HepG2 (cell line): ENCODE results near the gene SRSF1. TPM values are rescaled to one million over a fixed set of nuclear protein-coding genes. Genes with fewer than 3 reads are reported as not detected.

Source experiments
- DNMT1 ChIP-seq: sonication (generic); formaldehyde crosslinking; IDR thresholded peaks from 2 replicates; pipeline ENCODE4 v1.5.1; 2020; ENCODE audit warnings: mild to moderate bottlenecking, missing genetic modification reagents
- HNRNPL ChIP-seq: fragments of 200-400 bp; formaldehyde crosslinking; IDR thresholded peaks from 2 replicates; pipeline ENCODE4 v1.6.1; 2017; ENCODE audit warnings: mild to moderate bottlenecking, low read depth, low read length
- KAT8 ChIP-seq: IDR thresholded peaks from 2 replicates; pipeline ENCODE4 v1.6.1; 2016; ENCODE audit warnings: missing genetic modification reagents, missing compliant biosample characterization
- MTA1 ChIP-seq: sonication (generic); formaldehyde crosslinking; IDR thresholded peaks from 2 replicates; pipeline ENCODE4 v1.4.0; 2020; ENCODE audit warnings: missing genetic modification reagents, mild to moderate bottlenecking, borderline replicate concordance
- NCOR1 ChIP-seq: fragments of 200-600 bp; sonication (generic); IDR thresholded peaks from 2 replicates; pipeline ENCODE4 v1.7.0; 2017; ENCODE audit warnings: antibody characterized with exemption, low read length, borderline replicate concordance
- NFIC ChIP-seq: IDR thresholded peaks from 2 replicates; pipeline ENCODE4 v1.6.1; 2012; ENCODE audit warnings: mild to moderate bottlenecking, low read length, inconsistent platforms
- RXRB ChIP-seq: IDR thresholded peaks from 2 replicates; pipeline ENCODE4 v1.6.1; 2016; ENCODE audit warnings: borderline replicate concordance, missing genetic modification reagents, missing compliant biosample characterization
- ZEB1 ChIP-seq: IDR thresholded peaks from 2 replicates; pipeline ENCODE4 v1.6.1; 2012; ENCODE audit warnings: mild to moderate bottlenecking, low read depth, inconsistent platforms; ENCODE audit not compliant: insufficient replicate concordance
- ZNF253 ChIP-seq: sonication (generic); formaldehyde crosslinking; IDR thresholded peaks from 2 replicates; pipeline ENCODE4 v1.8.0; 2022; ENCODE audit warnings: mild to moderate bottlenecking, missing genetic modification reagents, borderline replicate concordance
- ZNF543 ChIP-seq: sonication (generic); formaldehyde crosslinking; IDR thresholded peaks from 2 replicates; pipeline ENCODE4 v1.4.0; 2020; ENCODE audit warnings: mild to moderate bottlenecking, missing genetic modification reagents
- ZNF549 ChIP-seq: sonication (generic); formaldehyde crosslinking; IDR thresholded peaks from 2 replicates; pipeline ENCODE4 v1.5.0; 2020; ENCODE audit warnings: missing genetic modification reagents
- ZNF781 ChIP-seq: sonication (generic); formaldehyde crosslinking; IDR thresholded peaks from 2 replicates; pipeline ENCODE4 v1.5.1; 2020; ENCODE audit warnings: borderline replicate concordance, mild to moderate bottlenecking, missing genetic modification reagents; ENCODE audit errors: not compliant biosample characterization
- polyA plus RNA-seq, 8 experiments: library from polyadenylated mRNA; depleted of rRNA in 3 of 8; stranded (reverse) in 7 of 8; unstranded in 1 of 8; fragments of >200 nt; fragmentation: Illumina TruSeq in 4 of 8; extraction: Trizol in 4 of 8; gene quantifications; 2 replicates each; pipeline versions ENCODE4 v1.2.1 to v1.2.3, GENCODE V29; 2011 to 2016; ENCODE audit warnings: low read depth in 4 of 8, missing spikeins in 1 of 8, mixed read lengths in 1 of 8; ENCODE audit not compliant: insufficient read depth in 1 of 8
- total RNA-seq, 5 experiments: library from RNA; depleted of rRNA; stranded (reverse); fragments of >200 nt; fragmentation: Illumina TruSeq; extraction: Trizol; gene quantifications; 2 replicates each; pipeline ENCODE4 v1.2.3, GENCODE V29; 2016; ENCODE audit warnings: low read depth in 1 of 5
- TF ChIP-seq, protein P1 (sequence below): IDR thresholded peaks from 2 replicates; pipeline ENCODE4 v1.6.1; 2012; ENCODE audit warnings: low read depth, low read length, improper control_type of control experiment
- TF ChIP-seq, protein P2 (sequence below): IDR thresholded peaks from 2 replicates; pipeline ENCODE4 v1.6.1; 2016; ENCODE audit warnings: missing compliant biosample characterization, missing genetic modification reagents, borderline replicate concordance
- TF ChIP-seq, protein P3 (sequence below): fragments of 450-650 bp; IDR thresholded peaks from 2 replicates; pipeline ENCODE4 v1.6.1; 2016
- TF ChIP-seq, protein P4 (sequence below): sonication (generic); formaldehyde crosslinking; IDR thresholded peaks from 2 replicates; pipeline ENCODE4 v1.4.0; 2020; ENCODE audit warnings: mild to moderate bottlenecking, missing genetic modification reagents
- TF ChIP-seq, protein P5 (sequence below): sonication (generic); formaldehyde crosslinking; IDR thresholded peaks from 2 replicates; pipeline ENCODE4 v1.9.0; 2021; ENCODE audit warnings: missing genetic modification reagents, borderline replicate concordance
- TF ChIP-seq, protein P6 (sequence below): sonication (generic); formaldehyde crosslinking; IDR thresholded peaks from 2 replicates; pipeline ENCODE4 v1.8.0; 2022; ENCODE audit warnings: mild to moderate bottlenecking, missing genetic modification reagents, moderate library complexity

SRSF1 gene
- total and polyA plus RNA-seq, 2 of the 13 experiments (the other 11 are each of a cell fraction or from before 2014, with no cell fraction given) = 142 to 445 TPM

DNA sequence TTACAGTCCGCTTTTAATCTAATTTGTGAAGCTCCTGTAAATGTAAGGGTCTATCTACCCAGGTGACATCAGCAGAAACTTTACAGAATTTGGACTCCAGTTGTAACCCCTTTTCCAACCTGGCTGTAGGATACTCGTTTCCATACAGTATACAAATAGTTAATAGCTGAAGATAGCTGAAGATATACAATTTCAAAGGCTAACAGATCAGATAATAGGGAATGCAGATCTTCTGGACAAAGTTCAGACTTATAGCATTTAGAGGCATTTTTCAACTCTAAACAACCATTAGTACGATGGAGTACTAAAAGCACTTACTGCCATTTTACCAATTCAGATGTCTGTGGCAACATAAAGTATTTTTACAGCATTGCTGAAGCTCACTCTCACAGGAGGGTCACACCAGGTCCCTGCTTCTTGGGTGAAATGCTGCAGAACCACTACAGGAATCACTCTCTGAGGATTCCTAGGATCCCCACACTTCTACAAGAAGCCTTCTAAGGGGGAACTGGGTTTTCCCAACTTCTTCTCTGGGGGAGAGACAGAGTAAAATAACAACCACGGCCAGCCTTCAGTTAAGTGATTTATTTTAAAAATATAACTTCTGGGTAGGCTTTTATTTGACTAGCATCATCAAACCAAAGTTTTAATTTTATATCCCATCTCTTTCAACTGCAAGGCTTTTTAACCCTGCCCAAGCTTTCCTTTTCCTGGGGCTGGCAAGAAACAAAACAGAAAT lies 21.9 kb downstream of the SRSF1 start (continued):
- TF ChIP-seq ZNF543 (CRISPR knock-in tag) (no peak), KAT8 (CRISPR knock-in tag) (no peak), DNMT1 (CRISPR knock-in tag) (no peak), ZEB1 (no peak), ZNF781 (CRISPR knock-in tag) (no peak), ZNF549 (no peak), ZNF253 (CRISPR knock-in tag) (no peak), MTA1 (CRISPR knock-in tag) (no peak), HNRNPL (no peak), NCOR1 (no peak), RXRB (CRISPR knock-in tag) (no peak; the same call in 1 of the 2 replicates), NFIC (0 out of 2 replicates have a peak, but pooled peaks have one; percentile 47)
- TF ChIP-seq, protein P1, sequence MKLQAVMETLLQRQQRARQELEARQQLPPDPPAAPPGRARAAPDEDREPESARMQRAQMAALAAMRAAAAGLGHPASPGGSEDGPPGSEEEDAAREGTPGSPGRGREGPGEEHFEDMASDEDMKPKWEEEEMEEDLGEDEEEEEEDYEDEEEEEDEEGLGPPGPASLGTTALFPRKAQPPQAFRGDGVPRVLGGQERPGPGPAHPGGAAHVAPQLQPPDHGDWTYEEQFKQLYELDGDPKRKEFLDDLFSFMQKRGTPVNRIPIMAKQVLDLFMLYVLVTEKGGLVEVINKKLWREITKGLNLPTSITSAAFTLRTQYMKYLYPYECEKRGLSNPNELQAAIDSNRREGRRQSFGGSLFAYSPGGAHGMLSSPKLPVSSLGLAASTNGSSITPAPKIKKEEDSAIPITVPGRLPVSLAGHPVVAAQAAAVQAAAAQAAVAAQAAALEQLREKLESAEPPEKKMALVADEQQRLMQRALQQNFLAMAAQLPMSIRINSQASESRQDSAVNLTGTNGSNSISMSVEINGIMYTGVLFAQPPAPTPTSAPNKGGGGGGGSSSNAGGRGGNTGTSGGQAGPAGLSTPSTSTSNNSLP = no peak
- TF ChIP-seq, protein P2, sequence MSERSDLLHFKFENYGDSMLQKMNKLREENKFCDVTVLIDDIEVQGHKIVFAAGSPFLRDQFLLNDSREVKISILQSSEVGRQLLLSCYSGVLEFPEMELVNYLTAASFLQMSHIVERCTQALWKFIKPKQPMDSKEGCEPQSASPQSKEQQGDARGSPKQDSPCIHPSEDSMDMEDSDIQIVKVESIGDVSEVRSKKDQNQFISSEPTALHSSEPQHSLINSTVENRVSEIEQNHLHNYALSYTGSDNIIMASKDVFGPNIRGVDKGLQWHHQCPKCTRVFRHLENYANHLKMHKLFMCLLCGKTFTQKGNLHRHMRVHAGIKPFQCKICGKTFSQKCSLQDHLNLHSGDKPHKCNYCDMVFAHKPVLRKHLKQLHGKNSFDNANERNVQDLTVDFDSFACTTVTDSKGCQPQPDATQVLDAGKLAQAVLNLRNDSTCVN (CRISPR knock-in tag) = no peak
- TF ChIP-seq, protein P3, sequence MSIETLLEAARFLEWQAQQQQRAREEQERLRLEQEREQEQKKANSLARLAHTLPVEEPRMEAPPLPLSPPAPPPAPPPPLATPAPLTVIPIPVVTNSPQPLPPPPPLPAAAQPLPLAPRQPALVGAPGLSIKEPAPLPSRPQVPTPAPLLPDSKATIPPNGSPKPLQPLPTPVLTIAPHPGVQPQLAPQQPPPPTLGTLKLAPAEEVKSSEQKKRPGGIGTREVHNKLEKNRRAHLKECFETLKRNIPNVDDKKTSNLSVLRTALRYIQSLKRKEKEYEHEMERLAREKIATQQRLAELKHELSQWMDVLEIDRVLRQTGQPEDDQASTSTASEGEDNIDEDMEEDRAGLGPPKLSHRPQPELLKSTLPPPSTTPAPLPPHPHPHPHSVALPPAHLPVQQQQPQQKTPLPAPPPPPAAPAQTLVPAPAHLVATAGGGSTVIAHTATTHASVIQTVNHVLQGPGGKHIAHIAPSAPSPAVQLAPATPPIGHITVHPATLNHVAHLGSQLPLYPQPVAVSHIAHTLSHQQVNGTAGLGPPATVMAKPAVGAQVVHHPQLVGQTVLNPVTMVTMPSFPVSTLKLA = no peak
- TF ChIP-seq, protein P4, sequence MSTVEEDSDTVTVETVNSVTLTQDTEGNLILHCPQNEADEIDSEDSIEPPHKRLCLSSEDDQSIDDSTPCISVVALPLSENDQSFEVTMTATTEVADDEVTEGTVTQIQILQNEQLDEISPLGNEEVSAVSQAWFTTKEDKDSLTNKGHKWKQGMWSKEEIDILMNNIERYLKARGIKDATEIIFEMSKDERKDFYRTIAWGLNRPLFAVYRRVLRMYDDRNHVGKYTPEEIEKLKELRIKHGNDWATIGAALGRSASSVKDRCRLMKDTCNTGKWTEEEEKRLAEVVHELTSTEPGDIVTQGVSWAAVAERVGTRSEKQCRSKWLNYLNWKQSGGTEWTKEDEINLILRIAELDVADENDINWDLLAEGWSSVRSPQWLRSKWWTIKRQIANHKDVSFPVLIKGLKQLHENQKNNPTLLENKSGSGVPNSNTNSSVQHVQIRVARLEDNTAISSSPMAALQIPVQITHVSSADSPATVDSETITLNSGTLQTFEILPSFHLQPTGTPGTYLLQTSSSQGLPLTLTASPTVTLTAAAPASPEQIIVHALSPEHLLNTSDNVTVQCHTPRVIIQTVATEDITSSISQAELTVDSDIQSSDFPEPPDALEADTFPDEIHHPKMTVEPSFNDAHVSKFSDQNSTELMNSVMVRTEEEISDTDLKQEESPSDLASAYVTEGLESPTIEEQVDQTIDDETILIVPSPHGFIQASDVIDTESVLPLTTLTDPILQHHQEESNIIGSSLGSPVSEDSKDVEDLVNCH = no peak
- TF ChIP-seq, protein P5, sequence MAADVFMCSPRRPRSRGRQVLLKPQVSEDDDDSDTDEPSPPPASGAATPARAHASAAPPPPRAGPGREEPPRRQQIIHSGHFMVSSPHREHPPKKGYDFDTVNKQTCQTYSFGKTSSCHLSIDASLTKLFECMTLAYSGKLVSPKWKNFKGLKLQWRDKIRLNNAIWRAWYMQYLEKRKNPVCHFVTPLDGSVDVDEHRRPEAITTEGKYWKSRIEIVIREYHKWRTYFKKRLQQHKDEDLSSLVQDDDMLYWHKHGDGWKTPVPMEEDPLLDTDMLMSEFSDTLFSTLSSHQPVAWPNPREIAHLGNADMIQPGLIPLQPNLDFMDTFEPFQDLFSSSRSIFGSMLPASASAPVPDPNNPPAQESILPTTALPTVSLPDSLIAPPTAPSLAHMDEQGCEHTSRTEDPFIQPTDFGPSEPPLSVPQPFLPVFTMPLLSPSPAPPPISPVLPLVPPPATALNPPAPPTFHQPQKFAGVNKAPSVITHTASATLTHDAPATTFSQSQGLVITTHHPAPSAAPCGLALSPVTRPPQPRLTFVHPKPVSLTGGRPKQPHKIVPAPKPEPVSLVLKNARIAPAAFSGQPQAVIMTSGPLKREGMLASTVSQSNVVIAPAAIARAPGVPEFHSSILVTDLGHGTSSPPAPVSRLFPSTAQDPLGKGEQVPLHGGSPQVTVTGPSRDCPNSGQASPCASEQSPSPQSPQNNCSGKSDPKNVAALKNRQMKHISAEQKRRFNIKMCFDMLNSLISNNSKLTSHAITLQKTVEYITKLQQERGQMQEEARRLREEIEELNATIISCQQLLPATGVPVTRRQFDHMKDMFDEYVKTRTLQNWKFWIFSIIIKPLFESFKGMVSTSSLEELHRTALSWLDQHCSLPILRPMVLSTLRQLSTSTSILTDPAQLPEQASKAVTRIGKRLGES (CRISPR knock-in tag) = no peak
- TF ChIP-seq, protein P6, sequence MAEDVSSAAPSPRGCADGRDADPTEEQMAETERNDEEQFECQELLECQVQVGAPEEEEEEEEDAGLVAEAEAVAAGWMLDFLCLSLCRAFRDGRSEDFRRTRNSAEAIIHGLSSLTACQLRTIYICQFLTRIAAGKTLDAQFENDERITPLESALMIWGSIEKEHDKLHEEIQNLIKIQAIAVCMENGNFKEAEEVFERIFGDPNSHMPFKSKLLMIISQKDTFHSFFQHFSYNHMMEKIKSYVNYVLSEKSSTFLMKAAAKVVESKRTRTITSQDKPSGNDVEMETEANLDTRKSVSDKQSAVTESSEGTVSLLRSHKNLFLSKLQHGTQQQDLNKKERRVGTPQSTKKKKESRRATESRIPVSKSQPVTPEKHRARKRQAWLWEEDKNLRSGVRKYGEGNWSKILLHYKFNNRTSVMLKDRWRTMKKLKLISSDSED (CRISPR knock-in tag) = no peak
